Activated naive CD8-positive, alpha-beta T cell treated with anti-CD3 and anti-CD28 coated beads, Interleukin-2, amount 50 U/mL, for 16 hours (primary cell): ENCODE measurements around the gene LCP2.

Experiments
- DNase-seq: peaks from one replicate; pipeline ENCODE4 v3.0.0-alpha.2; 2020; ENCODE audit warnings: low read depth, low spot score

LCP2 gene

GRCh38 chr5:170217831-170218230 is 79.7 kb downstream of the LCP2 start:
- no peak for DNase-seq

DNA sequence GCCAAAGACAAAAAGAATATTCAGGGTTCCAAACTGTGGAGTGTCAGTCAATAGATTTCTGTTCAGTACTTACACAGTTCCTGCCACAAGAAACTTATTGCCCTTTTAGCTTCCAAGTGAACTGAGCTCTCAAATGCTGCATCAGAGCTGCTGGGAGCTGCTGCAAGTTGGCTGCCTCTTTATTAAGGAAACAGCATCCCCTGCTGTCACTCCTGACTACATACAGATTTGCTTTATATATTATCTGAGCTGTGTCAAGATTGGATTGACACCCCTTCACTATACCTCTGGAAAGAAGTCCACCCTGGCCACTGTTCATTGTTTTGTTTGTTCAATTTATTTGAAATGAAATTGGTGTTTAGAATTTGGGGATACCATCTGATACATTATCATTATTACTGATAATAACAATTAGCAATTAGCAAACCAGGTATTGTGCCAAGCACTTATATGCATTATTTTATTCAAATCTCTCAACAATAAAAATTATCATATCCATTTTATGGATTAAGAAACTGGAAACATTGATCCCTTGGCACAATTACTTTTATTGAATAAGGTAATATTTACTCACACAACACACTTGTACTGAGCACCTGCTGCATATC is 81.2 kb downstream of the LCP2 start:
- DNase-seq = no peak

DNA sequence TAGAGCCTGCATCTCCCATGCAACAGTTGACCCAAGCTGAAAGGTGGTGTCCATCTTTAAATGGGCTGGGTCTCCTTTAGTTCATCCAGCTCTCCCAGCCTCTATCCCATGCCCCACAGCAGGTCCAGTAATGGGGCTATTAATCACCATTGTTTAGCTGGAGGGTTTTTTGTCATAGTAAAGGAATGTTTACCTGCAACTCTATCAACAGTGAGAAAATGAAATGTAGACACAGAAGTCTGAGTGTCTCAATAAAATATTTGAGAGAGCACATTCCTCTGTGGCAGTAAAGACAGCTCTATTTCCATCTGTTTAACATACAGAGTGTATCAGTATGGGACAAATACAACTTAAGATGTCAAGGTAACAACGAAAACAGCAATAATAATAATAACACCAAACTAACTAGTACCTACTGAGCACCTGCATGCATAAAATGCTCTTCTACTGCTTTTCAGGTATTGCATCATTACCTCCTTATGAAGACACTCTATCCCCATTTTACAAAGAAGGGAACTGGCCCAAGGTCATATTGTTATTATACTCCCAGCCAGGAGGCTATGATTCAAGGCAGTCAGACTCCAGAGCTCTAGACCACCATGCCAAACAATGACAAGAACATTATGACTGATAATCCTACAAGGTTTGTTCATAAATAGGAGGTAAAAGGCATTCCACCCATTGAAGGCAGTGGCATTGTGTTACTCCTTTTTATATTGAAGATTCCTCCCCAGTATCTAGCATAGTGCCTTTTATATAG is 85.8 kb downstream of the LCP2 start:
- no peak for DNase-seq

- DNase-seq = no peak
Observed at GRCh38 chr5:170206958-170207357, 90.6 kb downstream of the LCP2 start.

GRCh38 chr5:170206216-170206615 is 91.4 kb downstream of the LCP2 start:
- DNase-seq = no peak

GRCh38 chr5:170204202-170204601 is 93.4 kb downstream of the LCP2 start:
- DNase-seq = no peak

GRCh38 chr5:170202117-170202516 is 95.5 kb downstream of the LCP2 start:
- DNase-seq = no peak

DNA sequence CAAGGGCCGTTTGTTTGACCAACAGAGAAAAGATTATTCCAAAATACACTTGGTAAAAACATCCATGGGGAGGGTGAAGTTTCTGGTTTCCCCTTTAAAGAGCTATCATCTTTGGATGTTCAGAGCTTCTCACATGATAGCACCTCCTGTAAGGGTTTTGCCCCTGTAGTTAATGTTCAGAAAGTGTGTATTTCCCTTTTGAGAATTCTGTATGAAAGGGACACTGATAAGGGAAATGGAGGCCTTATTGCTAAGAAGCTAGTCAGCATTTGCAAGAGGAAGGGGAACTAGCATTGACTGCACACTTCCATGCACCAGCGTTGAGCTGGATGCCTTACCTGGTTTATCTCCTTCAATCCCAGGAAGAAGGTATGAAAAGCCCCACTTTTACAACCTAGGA is 96.3 kb downstream of the LCP2 start:
- DNase-seq = no peak

DNA sequence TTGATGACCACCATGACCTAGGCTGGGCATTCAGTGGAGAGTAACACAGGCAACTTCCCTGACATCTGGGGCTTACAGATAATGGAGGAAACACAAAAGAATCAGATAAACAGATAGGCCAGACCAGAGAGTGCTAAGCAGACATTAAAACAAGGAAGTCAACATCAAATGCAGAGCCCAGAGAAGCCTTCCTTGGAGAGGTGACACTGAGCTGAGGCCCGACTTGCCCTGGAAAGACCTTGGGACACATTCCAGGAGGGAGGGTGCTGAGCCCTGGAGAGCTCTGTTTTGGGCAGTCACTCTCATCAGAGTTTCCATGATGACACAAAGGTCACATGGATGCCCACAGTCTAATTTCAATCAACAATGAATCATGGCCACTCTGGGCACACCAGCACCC is 96.7 kb downstream of the LCP2 start:
- no peak for DNase-seq
